ENCODE data around the gene SOWAHA.

DNA sequence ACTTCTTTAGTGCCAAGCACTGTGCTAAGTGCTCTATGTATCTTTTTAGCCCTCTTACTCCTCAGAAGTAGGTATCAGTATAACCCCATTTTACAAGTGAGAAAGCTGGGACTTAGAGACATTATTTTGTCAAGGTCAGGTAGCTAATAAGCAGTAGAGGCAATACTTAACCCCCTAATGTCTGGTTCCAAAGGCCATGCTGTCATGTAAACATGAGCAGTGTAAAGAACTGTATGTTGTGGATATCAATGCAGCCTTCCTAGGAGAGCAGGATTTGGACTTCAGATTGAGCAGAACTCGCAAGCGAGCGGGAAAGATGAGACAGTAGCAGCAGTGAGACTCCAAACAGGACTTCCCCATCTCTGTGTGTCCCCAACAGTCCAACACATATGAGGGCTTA, 21.0 kb downstream of the SOWAHA start:
- TF ChIP-seq CTCF (conservative IDR thresholded peaks at IDR 0.05): no peak
- no peak for TF ChIP-seq ZFX (IDR thresholded peaks at IDR 0.05)

Measured in C4-2B (cell line).